Mucosa of descending colon (tissue), 3 donors: ENCODE results near the gene SMARCA4. TPM values are rescaled to one million over a fixed set of nuclear protein-coding genes. Genes with fewer than 3 reads are reported as not detected.
A peak's percentile ranks its signal among the peaks of the same experiment; 100 is the strongest.

ENCODE experiments used
- ATAC-seq: fragments of 200-7000 bp; cut with Tn5 transposase; one replicate; pipeline ENCODE4 v1.9.1; 2020; ENCODE audit warnings: mild to moderate bottlenecking, moderate library complexity
- DNase-seq, 3 donors: peaks; one replicate each; pipeline ENCODE4 v3.0.0-alpha.2; 2020
- H3K36me3 ChIP-seq: fragments of 200-600 bp; one replicate; pipeline ENCODE4 v1.8.0; 2021; ENCODE audit warnings: low read depth, mild to moderate bottlenecking
- H3K4me1 ChIP-seq: fragments of 200-600 bp; one replicate; pipeline ENCODE4 v1.8.0; 2021; ENCODE audit warnings: low read depth, mild to moderate bottlenecking
- H3K4me3 ChIP-seq: fragments of 200-600 bp; one replicate; pipeline ENCODE4 v1.8.0; 2021; ENCODE audit warnings: mild to moderate bottlenecking
- H3K9me3 ChIP-seq: fragments of 200-600 bp; one replicate; pipeline ENCODE4 v1.8.0; 2021; ENCODE audit warnings: mild to moderate bottlenecking
- intact Hi-C, 2 donors: fragments of 100-400 bp; cut with DNase I in 1 of 2; cut with micrococcal nuclease in 1 of 2; formaldehyde crosslinking; loops; one replicate each; pipeline versions ENCODE4 v1.11.0 to v1.11.1; 2022; cut with DNase I, micrococcal nuclease
- total RNA-seq, 3 donors: library from RNA; stranded (reverse); fragmentation: NEBNext Ultra II Directional in 2 of 3; extraction: Animal tissue kit (Norgen Biotek cat#: 25700) in 2 of 3; gene quantifications; one replicate each; pipeline versions ENCODE4 v1.2.1 to v1.2.4, GENCODE V29; 2021 to 2023
- TF ChIP-seq, protein P1 (sequence below): fragments of 200-600 bp; IDR thresholded peaks from one replicate; pipeline ENCODE4 v1.8.0; 2022; ENCODE audit warnings: antibody characterized with exemption, mild to moderate bottlenecking
- donor health status: DM: no; HTN: no; CAD: no; lungs with moderate emphysema.
- donor health status: DM: no; HTN: no; CAD: no.
- donor health status: DM: no; HTN: yes; CAD: no.

The SMARCA4 gene
- total RNA-seq, 3 donors from 2014 or later: 81.5 to 86.5 (median 86.3) TPM

DNA sequence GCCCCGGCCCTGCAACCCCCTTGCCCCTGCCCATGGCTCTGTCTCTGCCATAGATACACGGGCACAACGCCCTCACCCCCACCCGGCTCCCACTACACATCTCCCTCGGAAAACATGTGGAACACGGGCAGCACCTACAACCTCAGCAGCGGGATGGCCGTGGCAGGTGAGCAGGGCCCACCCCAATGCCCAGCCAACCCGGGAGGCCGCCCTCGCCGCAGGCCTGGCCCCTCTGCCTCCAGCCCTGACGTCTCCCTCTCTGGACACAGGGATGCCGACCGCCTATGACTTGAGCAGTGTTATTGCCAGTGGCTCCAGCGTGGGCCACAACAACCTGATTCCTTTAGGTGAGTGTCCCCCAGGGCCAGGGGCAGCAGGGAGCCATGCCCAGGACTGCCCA is 40.0 kb upstream of the SMARCA4 start:
- ATAC-seq: no peak
- no peaks in the 10 kb centered on the region for H3K36me3 ChIP-seq
- intact Hi-C loops: no loop called here
- no peaks in the 10 kb centered on the region for H3K4me1 ChIP-seq
- TF ChIP-seq, protein P1, sequence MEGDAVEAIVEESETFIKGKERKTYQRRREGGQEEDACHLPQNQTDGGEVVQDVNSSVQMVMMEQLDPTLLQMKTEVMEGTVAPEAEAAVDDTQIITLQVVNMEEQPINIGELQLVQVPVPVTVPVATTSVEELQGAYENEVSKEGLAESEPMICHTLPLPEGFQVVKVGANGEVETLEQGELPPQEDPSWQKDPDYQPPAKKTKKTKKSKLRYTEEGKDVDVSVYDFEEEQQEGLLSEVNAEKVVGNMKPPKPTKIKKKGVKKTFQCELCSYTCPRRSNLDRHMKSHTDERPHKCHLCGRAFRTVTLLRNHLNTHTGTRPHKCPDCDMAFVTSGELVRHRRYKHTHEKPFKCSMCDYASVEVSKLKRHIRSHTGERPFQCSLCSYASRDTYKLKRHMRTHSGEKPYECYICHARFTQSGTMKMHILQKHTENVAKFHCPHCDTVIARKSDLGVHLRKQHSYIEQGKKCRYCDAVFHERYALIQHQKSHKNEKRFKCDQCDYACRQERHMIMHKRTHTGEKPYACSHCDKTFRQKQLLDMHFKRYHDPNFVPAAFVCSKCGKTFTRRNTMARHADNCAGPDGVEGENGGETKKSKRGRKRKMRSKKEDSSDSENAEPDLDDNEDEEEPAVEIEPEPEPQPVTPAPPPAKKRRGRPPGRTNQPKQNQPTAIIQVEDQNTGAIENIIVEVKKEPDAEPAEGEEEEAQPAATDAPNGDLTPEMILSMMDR: no peak
- H3K9me3 ChIP-seq: no peaks in the 10 kb centered on the region
- DNase-seq: no peak
- H3K4me3 ChIP-seq: no peak overlapping the region

DNA sequence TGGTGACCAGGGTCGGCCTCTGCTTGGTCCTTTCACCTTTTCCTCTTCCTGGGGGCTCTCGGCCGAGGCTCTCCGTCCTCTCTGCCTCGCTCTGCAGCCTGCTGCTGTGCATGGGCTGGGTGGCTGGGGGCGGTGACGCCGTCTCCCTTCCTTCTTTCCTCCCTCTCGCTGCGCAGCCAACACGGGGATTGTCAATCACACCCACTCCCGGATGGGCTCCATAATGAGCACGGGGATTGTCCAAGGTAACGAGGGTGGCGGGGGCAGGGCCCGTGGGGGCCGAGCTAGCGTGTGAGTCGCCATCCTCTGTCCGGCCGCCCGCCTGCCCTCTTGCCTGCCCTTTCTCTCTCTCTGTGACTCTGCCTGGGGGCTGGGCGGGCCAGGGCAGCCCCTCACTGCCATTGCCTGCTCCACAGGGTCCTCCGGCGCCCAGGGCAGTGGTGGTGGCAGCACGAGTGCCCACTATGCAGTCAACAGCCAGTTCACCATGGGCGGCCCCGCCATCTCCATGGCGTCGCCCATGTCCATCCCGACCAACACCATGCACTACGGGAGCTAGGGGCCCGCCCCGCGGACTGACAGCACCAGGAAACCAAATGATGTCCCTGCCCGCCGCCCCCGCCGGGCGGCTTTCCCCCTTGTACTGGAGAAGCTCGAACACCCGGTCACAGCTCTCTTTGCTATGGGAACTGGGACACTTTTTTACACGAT is 39.5 kb upstream of the SMARCA4 start:
- DNase-seq: no peak
- Histone ChIP-seq H3K4me3 (no peak overlapping the region), H3K9me3 (no peaks in the 10 kb centered on the region), H3K36me3 (no peaks in the 10 kb centered on the region), H3K4me1 (no peaks in the 10 kb centered on the region)
- TF ChIP-seq, protein P1: no peak
- ATAC-seq: peak; percentile 2
- intact Hi-C loops: no loop called here

DNA sequence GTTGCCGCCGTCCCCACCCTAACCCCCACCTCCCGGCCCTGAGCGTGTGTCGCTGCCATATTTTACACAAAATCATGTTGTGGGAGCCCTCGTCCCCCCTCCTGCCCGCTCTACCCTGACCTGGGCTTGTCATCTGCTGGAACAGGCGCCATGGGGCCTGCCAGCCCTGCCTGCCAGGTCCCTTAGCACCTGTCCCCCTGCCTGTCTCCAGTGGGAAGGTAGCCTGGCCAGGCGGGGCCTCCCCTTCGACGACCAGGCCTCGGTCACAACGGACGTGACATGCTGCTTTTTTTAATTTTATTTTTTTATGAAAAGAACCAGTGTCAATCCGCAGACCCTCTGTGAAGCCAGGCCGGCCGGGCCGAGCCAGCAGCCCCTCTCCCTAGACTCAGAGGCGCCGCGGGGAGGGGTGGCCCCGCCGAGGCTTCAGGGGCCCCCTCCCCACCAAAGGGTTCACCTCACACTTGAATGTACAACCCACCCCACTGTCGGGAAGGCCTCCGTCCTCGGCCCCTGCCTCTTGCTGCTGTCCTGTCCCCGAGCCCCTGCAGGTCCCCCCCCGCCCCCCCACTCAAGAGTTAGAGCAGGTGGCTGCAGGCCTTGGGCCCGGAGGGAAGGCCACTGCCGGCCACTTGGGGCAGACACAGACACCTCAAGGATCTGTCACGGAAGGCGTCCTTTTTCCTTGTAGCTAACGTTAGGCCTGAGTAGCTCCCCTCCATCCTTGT is 38.8 kb upstream of the SMARCA4 start:
- no peaks in the 10 kb centered on the region for H3K36me3 ChIP-seq
- TF ChIP-seq, protein P1: no peak
- ATAC-seq: peak; percentile 4
- intact Hi-C loops: no loop called here
- no peak for DNase-seq
- H3K9me3 ChIP-seq: no peaks in the 10 kb centered on the region
- no peak overlapping the region for H3K4me3 ChIP-seq
- no peaks in the 10 kb centered on the region for H3K4me1 ChIP-seq

DNA sequence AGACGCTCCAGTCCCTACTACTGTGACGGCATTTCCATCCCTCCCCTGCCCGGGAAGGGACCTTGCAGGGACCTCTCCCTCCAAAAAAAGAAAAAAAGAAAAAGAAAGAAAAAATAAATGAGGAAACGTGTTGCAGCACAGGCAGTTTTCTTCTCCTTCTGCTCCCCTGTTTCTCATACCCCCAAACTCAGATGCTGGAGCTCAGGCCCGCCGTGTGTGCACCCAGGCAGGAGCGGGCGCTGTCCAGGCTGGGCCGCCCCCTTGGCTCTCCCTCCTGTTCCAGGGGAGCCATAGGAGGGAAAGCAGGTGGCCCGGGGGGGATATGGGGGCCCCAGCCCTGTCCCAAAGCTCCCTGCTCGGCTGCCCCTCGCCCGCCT is 38.2 kb upstream of the SMARCA4 start:
- no peaks in the 10 kb centered on the region for H3K36me3 ChIP-seq
- H3K4me1 ChIP-seq: peaks cover 4% of the 10 kb centered on the region
- no peak overlapping the region for H3K4me3 ChIP-seq
- H3K9me3 ChIP-seq: no peaks in the 10 kb centered on the region
- DNase-seq: no peak
- TF ChIP-seq, protein P1: no peak
- intact Hi-C loops: no loop called here
- no peak for ATAC-seq

DNA sequence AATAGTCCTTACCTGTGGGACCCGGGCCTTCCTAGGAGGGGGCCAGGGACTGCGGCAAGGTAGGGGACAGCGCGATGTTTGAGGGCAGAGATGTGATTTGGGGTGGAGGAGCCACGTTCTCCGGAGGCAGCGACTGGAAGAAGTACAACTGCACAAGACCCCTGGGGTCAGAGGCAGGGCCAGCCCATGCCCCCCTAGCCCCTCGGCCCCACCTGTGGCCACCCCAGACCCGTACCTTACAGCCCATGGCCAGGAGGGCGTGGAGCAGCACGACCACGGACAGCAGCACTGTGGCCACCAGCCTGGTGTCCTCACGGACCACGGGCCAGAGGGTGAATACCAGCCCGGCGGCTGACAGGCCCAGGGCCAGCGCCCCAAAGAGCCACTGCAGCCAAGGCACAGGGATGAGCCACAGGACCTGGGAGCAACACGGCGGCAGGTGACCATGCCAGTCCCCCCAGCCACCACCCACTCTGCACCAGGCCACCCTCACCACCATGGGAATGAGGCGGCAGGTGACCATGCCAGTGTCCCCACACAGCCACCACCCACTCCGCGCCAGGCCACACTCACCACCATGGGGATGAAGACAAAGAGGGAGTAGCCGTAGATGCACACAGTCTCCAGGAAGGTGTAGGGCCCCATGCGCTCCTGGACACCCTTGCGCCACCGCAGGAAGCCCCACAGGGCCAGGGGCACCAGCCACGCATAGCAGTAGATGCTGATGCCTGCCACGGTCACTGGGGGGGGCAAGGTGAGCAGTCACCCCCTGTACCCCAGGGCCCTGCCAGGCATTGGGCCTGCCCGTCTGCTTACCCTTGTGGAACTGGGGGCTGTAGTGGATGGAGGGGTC is 37.3 kb upstream of the SMARCA4 start:
- DNase-seq (no peak), ATAC-seq (no peak)
- Histone ChIP-seq H3K4me1 (peaks cover 8% of the 10 kb centered on the region), H3K36me3 (no peaks in the 10 kb centered on the region), H3K9me3 (no peaks in the 10 kb centered on the region), H3K4me3 (no peak overlapping the region)
- TF ChIP-seq, protein P1: no peak
- intact Hi-C loops: no loop called here
